ENCODE data around the gene ADGRL2.

DNA sequence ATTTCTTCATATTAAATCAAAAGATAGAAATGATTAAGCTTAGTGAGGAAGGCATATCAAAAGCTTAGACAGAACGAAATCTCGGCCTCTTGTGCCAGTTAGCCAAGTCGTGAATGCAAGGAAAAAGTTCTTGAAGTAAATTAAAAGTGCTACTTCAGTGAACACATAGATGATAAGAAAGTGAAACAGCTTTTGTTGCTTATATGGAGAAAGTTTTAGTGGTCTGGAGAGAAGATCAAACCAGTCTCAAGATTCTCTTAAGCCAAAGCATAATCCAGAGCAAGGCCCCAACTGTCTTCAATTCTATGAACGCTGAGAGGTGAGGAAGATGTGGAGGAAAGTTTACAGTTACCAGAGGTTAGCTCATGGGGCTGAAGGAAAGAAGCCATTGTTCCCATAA is 88.4 kb downstream of the ADGRL2 start:
- TF ChIP-seq, protein P1, sequence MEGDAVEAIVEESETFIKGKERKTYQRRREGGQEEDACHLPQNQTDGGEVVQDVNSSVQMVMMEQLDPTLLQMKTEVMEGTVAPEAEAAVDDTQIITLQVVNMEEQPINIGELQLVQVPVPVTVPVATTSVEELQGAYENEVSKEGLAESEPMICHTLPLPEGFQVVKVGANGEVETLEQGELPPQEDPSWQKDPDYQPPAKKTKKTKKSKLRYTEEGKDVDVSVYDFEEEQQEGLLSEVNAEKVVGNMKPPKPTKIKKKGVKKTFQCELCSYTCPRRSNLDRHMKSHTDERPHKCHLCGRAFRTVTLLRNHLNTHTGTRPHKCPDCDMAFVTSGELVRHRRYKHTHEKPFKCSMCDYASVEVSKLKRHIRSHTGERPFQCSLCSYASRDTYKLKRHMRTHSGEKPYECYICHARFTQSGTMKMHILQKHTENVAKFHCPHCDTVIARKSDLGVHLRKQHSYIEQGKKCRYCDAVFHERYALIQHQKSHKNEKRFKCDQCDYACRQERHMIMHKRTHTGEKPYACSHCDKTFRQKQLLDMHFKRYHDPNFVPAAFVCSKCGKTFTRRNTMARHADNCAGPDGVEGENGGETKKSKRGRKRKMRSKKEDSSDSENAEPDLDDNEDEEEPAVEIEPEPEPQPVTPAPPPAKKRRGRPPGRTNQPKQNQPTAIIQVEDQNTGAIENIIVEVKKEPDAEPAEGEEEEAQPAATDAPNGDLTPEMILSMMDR (IDR thresholded peaks at IDR 0.05): no peak
- TF ChIP-seq POLR2A (IDR thresholded peaks at IDR 0.05) (no peak), EP300 (IDR thresholded peaks at IDR 0.05) (no peak)
